ENCODE measurements around the gene MUS81. TPM values are rescaled to one million over a fixed set of nuclear protein-coding genes. Genes with fewer than 3 reads are reported as not detected.

MUS81 gene
- total RNA-seq, 1 donor from 2014 or later, result 36.8 TPM

GRCh38 chr11:65867284-65868071 is 7.2 kb downstream of the MUS81 start:
- H3K4me3 Mint-ChIP-seq, result peak overlapping the region; percentile 71

GRCh38 chr11:65868076-65868667 is 7.9 kb downstream of the MUS81 start:
- no peak overlapping the region for H3K9ac ChIP-seq
- Mint-ChIP-seq H3K9me3 (no peaks in the 10 kb centered on the region), H3K27me3 (ENCODE audit: insufficient read depth, low read depth) (peaks cover 20% of the 10 kb centered on the region), H3K4me1 (peaks cover 34% of the 10 kb centered on the region), H3K27ac (no peak overlapping the region), H3K4me3 (peak overlapping the region; percentile 71), H3K36me3 (peaks cover 4% of the 10 kb centered on the region)
- H3K27ac ChIP-seq, result no peak overlapping the region
- H3F3A ChIP-seq (ENCODE audit: low read depth), result peaks cover 27% of the 10 kb centered on the region
- TF ChIP-seq EZH2phosphoT487 (IDR thresholded peaks at IDR 0.05) (no peak), EZH2 (IDR thresholded peaks at IDR 0.05) (no peak), CTCF (IDR thresholded peaks at IDR 0.05) (no peak)
- H2AFZ ChIP-seq (replicated peaks), result peak overlapping the region; percentile 23
- no peaks in the 10 kb centered on the region for H3K9me3 ChIP-seq (ENCODE audit: low read depth)
- peaks cover 15% of the 10 kb centered on the region for H3K27me3 ChIP-seq
- peaks cover 11% of the 10 kb centered on the region for H4K20me1 ChIP-seq (ENCODE audit: low read depth)
- H3K4me1 ChIP-seq, result peaks cover 4% of the 10 kb centered on the region
- no peaks in the 10 kb centered on the region for H3K36me3 ChIP-seq
- no peaks in the 10 kb centered on the region for H3K79me2 ChIP-seq (ENCODE audit: low read depth)
- H3K4me2 ChIP-seq, result peak overlapping the region; percentile 76
- H3K4me3 ChIP-seq, result peak overlapping the region; percentile 54
- peak; percentile 80 for DNase-seq (ENCODE audit: low spot score)

More at GRCh38 chr11:65867284-65868071, 7.2 kb downstream of the MUS81 start:
- peaks cover 11% of the 10 kb centered on the region for H4K20me1 ChIP-seq (ENCODE audit: low read depth)
- H3K27me3 ChIP-seq, result peaks cover 8% of the 10 kb centered on the region
- peak overlapping the region; percentile 23 for H2AFZ ChIP-seq (replicated peaks)
- no peaks in the 10 kb centered on the region for H3K79me2 ChIP-seq (ENCODE audit: low read depth)
- no peak overlapping the region for H3K27ac Mint-ChIP-seq
- H3K36me3 ChIP-seq, result no peaks in the 10 kb centered on the region
- H3K4me1 Mint-ChIP-seq, result peaks cover 33% of the 10 kb centered on the region
- TF ChIP-seq EZH2 (IDR thresholded peaks at IDR 0.05), result no peak
- TF ChIP-seq EZH2phosphoT487 (IDR thresholded peaks at IDR 0.05), result no peak
- no peak for TF ChIP-seq CTCF (IDR thresholded peaks at IDR 0.05)
- H3K27ac ChIP-seq, result no peak overlapping the region
- peaks cover 23% of the 10 kb centered on the region for H3F3A ChIP-seq (ENCODE audit: low read depth)
- H3K4me3 ChIP-seq, result peak overlapping the region; percentile 54
- peak overlapping the region; percentile 76 for H3K4me2 ChIP-seq
- no peaks in the 10 kb centered on the region for H3K9me3 Mint-ChIP-seq
- H3K36me3 Mint-ChIP-seq, result peaks cover 8% of the 10 kb centered on the region
- no peaks in the 10 kb centered on the region for H3K9me3 ChIP-seq (ENCODE audit: low read depth)
- peaks cover 20% of the 10 kb centered on the region for H3K27me3 Mint-ChIP-seq (ENCODE audit: insufficient read depth, low read depth)
- no peak overlapping the region for H3K9ac ChIP-seq
- DNase-seq (ENCODE audit: low spot score), result peak; percentile 63
- peaks cover 4% of the 10 kb centered on the region for H3K4me1 ChIP-seq

GRCh38 chr11:65868907-65869306 is 8.7 kb downstream of the MUS81 start:
- Mint-ChIP-seq H3K4me3 (no peak overlapping the region), H3K27me3 (ENCODE audit: insufficient read depth, low read depth) (peaks cover 18% of the 10 kb centered on the region), H3K9me3 (no peaks in the 10 kb centered on the region), H3K4me1 (peaks cover 35% of the 10 kb centered on the region), H3K36me3 (peaks cover 4% of the 10 kb centered on the region), H3K27ac (no peak overlapping the region)
- Histone ChIP-seq H3F3A (ENCODE audit: low read depth) (peaks cover 29% of the 10 kb centered on the region), H3K27ac (no peak overlapping the region), H3K36me3 (no peaks in the 10 kb centered on the region), H3K4me3 (no peak overlapping the region), H3K27me3 (peaks cover 17% of the 10 kb centered on the region), H3K9me3 (ENCODE audit: low read depth) (no peaks in the 10 kb centered on the region), H2AFZ (replicated peaks) (no peak overlapping the region), H3K4me1 (peaks cover 4% of the 10 kb centered on the region), H3K9ac (no peak overlapping the region), H3K79me2 (ENCODE audit: low read depth) (no peaks in the 10 kb centered on the region), H4K20me1 (ENCODE audit: low read depth) (peaks cover 11% of the 10 kb centered on the region), H3K4me2 (no peak overlapping the region)
- TF ChIP-seq EZH2phosphoT487 (IDR thresholded peaks at IDR 0.05) (no peak), EZH2 (IDR thresholded peaks at IDR 0.05) (no peak), CTCF (IDR thresholded peaks at IDR 0.05) (no peak)
- no peak for DNase-seq (ENCODE audit: low spot score)
